Cardiac fibroblast (primary cell): ENCODE measurements around the gene ITPRIP.

ENCODE experiments used
- DNase-seq, 2 donors: peaks; one replicate each; pipeline versions ENCODE4 v3.0.0 to v3.0.0-alpha.2; 2010; ENCODE audit warnings: low read depth in 2 of 2
- H3K4me3 ChIP-seq, 2 donors: replicated peaks in 1 of 2; 1 replicate in 1 of 2; 2 replicates in 1 of 2; pipeline ENCODE4 v1.5.1; 2011; ENCODE audit warnings: low read depth in 2 of 2, low read length in 2 of 2, mild to moderate bottlenecking in 2 of 2, moderate library complexity in 1 of 2
- TF ChIP-seq, protein P1 (sequence below): IDR thresholded peaks from one replicate; pipeline ENCODE4 v1.5.1; 2011; ENCODE audit warnings: low read depth, mild to moderate bottlenecking, low read length, inconsistent platforms

ITPRIP gene

DNA sequence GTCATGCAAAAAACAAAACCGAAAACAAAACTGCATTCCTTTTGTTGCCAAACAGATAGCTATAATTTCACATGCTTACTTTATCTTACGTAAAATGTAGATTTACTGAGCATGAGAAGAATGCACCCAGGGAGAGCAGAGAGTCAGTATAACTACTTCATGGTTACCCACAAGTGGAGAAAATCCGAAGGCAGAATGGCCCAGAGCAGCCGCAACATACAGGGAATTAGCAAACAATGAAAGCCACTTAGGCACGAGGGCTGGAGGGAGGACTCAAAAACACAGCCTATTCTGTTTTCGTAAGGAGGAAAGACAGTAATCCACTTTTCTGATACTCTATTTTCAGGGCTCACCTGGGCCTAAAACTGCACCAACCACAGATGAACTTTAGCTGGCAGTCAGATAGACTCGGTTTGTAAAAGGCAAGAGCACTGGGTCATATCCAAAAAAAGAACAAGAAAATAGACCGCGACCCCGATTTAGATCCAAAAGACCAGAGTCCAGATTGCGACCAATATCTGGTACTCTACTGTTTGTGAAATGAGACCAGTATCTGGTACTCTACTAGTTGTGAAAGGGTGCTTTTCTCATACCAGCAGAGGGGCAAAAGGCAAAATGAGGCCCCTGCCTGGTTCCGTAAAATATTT lies 1.3 kb downstream of the ITPRIP start:
- DNase-seq, result peak; percentile 55 to 84
- peak overlapping the region; percentile 95 to 98 for H3K4me3 ChIP-seq
- TF ChIP-seq, protein P1, sequence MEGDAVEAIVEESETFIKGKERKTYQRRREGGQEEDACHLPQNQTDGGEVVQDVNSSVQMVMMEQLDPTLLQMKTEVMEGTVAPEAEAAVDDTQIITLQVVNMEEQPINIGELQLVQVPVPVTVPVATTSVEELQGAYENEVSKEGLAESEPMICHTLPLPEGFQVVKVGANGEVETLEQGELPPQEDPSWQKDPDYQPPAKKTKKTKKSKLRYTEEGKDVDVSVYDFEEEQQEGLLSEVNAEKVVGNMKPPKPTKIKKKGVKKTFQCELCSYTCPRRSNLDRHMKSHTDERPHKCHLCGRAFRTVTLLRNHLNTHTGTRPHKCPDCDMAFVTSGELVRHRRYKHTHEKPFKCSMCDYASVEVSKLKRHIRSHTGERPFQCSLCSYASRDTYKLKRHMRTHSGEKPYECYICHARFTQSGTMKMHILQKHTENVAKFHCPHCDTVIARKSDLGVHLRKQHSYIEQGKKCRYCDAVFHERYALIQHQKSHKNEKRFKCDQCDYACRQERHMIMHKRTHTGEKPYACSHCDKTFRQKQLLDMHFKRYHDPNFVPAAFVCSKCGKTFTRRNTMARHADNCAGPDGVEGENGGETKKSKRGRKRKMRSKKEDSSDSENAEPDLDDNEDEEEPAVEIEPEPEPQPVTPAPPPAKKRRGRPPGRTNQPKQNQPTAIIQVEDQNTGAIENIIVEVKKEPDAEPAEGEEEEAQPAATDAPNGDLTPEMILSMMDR, result no peak

DNA sequence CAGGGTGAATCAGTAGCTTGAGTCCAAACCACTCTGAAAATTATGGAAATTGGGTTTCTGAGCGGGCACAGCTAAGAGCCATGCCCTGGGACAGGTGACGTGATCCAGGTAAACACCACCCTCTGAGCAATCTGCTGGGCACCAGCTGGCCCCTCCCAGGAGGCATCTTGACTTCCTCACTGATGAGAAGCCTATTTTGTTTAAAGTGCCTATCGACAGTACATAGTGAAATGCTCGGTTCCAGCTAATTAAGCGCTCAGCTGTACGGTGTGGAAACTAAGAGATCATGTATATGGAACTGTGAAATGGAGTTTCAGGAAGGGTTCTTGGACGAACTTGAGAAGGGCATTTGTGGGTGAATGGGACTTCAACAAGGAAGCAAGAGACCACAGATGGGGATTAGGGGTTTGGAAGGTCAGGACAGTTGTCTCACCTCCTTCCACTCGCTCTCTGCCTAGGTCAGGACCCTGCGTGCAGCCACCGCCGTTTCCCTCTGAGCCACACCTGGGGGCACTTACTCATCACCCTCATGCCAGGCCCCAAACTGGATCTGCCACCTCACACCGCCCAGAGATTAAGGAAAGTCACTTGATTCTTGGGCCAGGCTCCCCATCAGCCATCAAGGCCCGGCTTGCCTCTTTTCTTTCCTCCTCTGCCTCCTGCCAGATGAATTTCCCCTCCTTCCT lies 3.2 kb downstream of the ITPRIP start:
- H3K4me3 ChIP-seq, result peak overlapping the region in 1 of 2 donors; percentile 95
- peak in 1 of 2 donors; percentile 33 for DNase-seq

DNA sequence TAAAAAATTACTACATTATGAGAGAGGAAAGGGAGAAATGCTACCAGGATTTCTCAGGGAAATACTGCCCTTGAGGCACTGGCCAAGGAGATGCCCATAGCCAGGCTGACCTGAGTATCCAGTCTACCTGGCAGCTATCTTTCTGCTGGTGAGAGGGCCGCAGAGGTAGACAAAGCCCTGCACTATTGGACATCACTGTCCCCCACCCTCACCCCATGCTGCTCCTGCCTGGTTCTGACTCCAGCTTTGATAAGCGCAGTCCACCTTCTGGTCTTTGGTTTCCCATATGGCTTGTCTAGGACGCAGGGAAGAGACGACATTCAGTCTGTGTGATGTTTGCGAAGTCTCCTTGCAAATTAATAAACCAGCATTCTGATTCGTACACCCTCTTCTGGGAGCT lies 3.7 kb downstream of the ITPRIP start:
- TF ChIP-seq, protein P1, result no peak
- DNase-seq, result no peak
- peak overlapping the region in 1 of 2 donors; percentile 95 for H3K4me3 ChIP-seq

More for the DNA sequence above, 3.2 kb downstream of the ITPRIP start:
- TF ChIP-seq, protein P1, result no peak

- TF ChIP-seq, protein P1, result no peak
- H3K4me3 ChIP-seq, result peak overlapping the region in 1 of 2 donors; percentile 16
Measured at GRCh38 chr10:104333728-104334373, 4.4 kb downstream of the ITPRIP start.

GRCh38 chr10:104333032-104333727 lies 5.1 kb downstream of the ITPRIP start:
- H3K4me3 ChIP-seq, result peak overlapping the region in 1 of 2 donors; percentile 16
- TF ChIP-seq, protein P1, result no peak
- DNase-seq, result peak in 1 of 2 donors; percentile 48

More at GRCh38 chr10:104333728-104334373, 4.4 kb downstream of the ITPRIP start:
- peak in 1 of 2 donors; percentile 13 for DNase-seq

GRCh38 chr10:104332243-104333031 lies 5.8 kb downstream of the ITPRIP start:
- TF ChIP-seq, protein P1, result no peak
- H3K4me3 ChIP-seq, result peak overlapping the region in 1 of 2 donors; percentile 16
- DNase-seq, result peak in 1 of 2 donors; percentile 36
